ENCODE measurements around the gene WDR17. TPM values are rescaled to one million over a fixed set of nuclear protein-coding genes. Genes with fewer than 3 reads are reported as not detected.

Gene WDR17
- total and polyA plus RNA-seq, 2 of the 8 experiments (the other 6 are each of a cell fraction or from before 2014, with no cell fraction given) = 1.4 to 3.3 TPM

DNA sequence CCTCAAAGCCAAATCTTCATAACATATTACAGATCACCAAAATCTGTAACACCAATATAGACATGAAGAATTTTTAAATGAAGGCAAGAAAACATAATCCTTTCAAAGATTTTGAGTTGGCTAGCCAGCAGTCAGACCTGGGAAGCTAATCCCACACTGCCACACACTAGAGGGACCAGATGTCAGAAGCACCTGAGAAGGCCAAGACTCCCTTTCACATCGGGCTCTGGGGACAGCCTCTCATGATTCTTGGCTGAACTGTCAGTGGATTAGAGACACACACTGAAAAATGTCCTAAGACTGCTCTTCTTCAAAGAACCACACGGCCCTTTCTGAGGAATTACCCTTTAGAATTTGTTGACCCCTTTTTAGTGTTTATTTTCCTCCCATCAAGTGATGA lies 157.9 kb downstream of the WDR17 start:
- DNase-seq (ENCODE audit: low read depth in 1 of 2, low spot score in 2 of 2) = no peak
- H3K79me2 ChIP-seq (ENCODE audit: control insufficient read depth in 1 of 2, insufficient read depth in 2 of 2, low read length in 2 of 2) = no peaks in the 10 kb centered on the region

More for the DNA sequence above, 157.9 kb downstream of the WDR17 start:
- H3K56ac ChIP-seq (replicated peaks; ENCODE audit: insufficient read length, low read depth, low read length) = no peak overlapping the region
- no peak overlapping the region for H4K91ac ChIP-seq (replicated peaks; ENCODE audit: insufficient read length, low read length)
- no peaks in the 10 kb centered on the region for H3K36me3 ChIP-seq (ENCODE audit: control insufficient read depth in 2 of 4, insufficient read depth in 4 of 4, low read length in 3 of 4)
- no peak overlapping the region for H2AFZ ChIP-seq (ENCODE audit: low read length)
- H2AK5ac ChIP-seq (ENCODE audit: low read depth, low read length) = no peak overlapping the region
- H3K79me1 ChIP-seq (ENCODE audit: low read depth, low read length) = no peaks in the 10 kb centered on the region
- no peaks in the 10 kb centered on the region for H4K20me1 ChIP-seq (replicated peaks in 1 of 2; ENCODE audit: control insufficient read depth in 1 of 2, insufficient read depth in 2 of 2, low read length in 2 of 2)
- H3K27me3 ChIP-seq (replicated peaks in 1 of 4; ENCODE audit: control insufficient read depth in 3 of 4, extremely low read depth in 1 of 4, insufficient read depth in 3 of 4, low read length in 3 of 4) = no peaks in the 10 kb centered on the region
- H3K4me3 ChIP-seq (ENCODE audit: extremely low read depth in 1 of 4, insufficient read depth in 2 of 4, low read depth in 3 of 4, low read length in 4 of 4) = no peak overlapping the region
- no peak overlapping the region for H4K5ac ChIP-seq (ENCODE audit: insufficient read length, low read depth, low read length)
- no peak overlapping the region for H3K9ac ChIP-seq (replicated peaks in 1 of 4; ENCODE audit: extremely low read depth in 1 of 4, low read depth in 3 of 4, low read length in 3 of 4)
- no peak overlapping the region for H4K8ac ChIP-seq (ENCODE audit: extremely low read depth, insufficient read depth, low read length)
- no peak overlapping the region for H2BK15ac ChIP-seq (ENCODE audit: low read length)
- H3K14ac ChIP-seq (ENCODE audit: insufficient read length) = no peak overlapping the region
- no peak overlapping the region for H2BK5ac ChIP-seq (ENCODE audit: low read depth, low read length)
- no peaks in the 10 kb centered on the region for H3K9me3 ChIP-seq (ENCODE audit: insufficient read depth in 2 of 2, low read depth in 1 of 2, low read length in 1 of 2)
- TF ChIP-seq SP2 (IDR thresholded peaks at IDR 0.05; ENCODE audit: low read length) (no peak), CBX5 (IDR thresholded peaks at IDR 0.05; ENCODE audit: low read depth, low read length) (no peak), CEBPB (IDR thresholded peaks at IDR 0.05; ENCODE audit: low read depth, low read length) (no peak), POU5F1 (IDR thresholded peaks at IDR 0.05; ENCODE audit: low read depth, low read length) (no peak), BRCA1 (IDR thresholded peaks at IDR 0.05; ENCODE audit: low read depth, low read length) (no peak), SIRT6 (IDR thresholded peaks at IDR 0.05; ENCODE audit: low read length) (no peak), TEAD4 (IDR thresholded peaks at IDR 0.05; ENCODE audit: low read depth, low read length) (no peak)
- WGBS, 2 experiments (ENCODE audit: extremely low coverage in 1 of 2, insufficient coverage in 1 of 2, insufficient read length in 1 of 2, insufficient replicate concordance in 2 of 2, low coverage in 1 of 2, low lambda C conversion rate in 2 of 2, missing lambda C conversion rate in 1 of 2) = 93% methylated on average over 2 of the region's 2 CpGs; no CpG with 5 or more reads in 1 of the 2 experiments
- CTCF ChIA-PET (ENCODE audit: partially characterized antibody) = no interaction called here
- H3K23me2 ChIP-seq (ENCODE audit: low read depth, low read length) = no peaks in the 10 kb centered on the region
- H2BK12ac ChIP-seq (ENCODE audit: low read depth, low read length) = no peak overlapping the region
- no peak overlapping the region for H2BK120ac ChIP-seq (replicated peaks; ENCODE audit: low read depth, low read length)
- H3K4me1 ChIP-seq (replicated peaks in 1 of 4; ENCODE audit: control insufficient read depth in 3 of 4, insufficient read depth in 4 of 4, low read length in 3 of 4) = peaks cover 0 to 2% (median 0%) of the 10 kb centered on the region in 4 experiments; a peak in 1 of 7 replicates
- H3K4me2 ChIP-seq (ENCODE audit: insufficient read depth in 1 of 2, low read depth in 2 of 2, low read length in 2 of 2) = no peak overlapping the region
- H2BK20ac ChIP-seq (ENCODE audit: low read length) = no peak overlapping the region
- no peak overlapping the region for H3K27ac ChIP-seq (ENCODE audit: low read depth, low read length)
- H3K18ac ChIP-seq (ENCODE audit: extremely low read depth, low read length) = no peak overlapping the region
- H3K23ac ChIP-seq (ENCODE audit: insufficient read length) = no peak overlapping the region
- POLR2A ChIA-PET (ENCODE audit: partially characterized antibody) = no interaction called here
- H3K4ac ChIP-seq (replicated peaks; ENCODE audit: insufficient read length, low read depth, low read length) = no peak overlapping the region
- FAIRE-seq = no peak
